Natural killer cell (primary cell): ENCODE measurements around the gene ANKRD17. TPM values are rescaled to one million over a fixed set of nuclear protein-coding genes. Genes with fewer than 3 reads are reported as not detected.
A peak's percentile ranks its signal among the peaks of the same experiment; 100 is the strongest.

Experiments
- ATAC-seq, 3 donors: fragments of 150-1000 bp in 2 of 3; fragments of 200-7000 bp in 1 of 3; cut with Tn5 transposase; 1 replicate in 1 of 3; 2 replicates in 2 of 3; pipeline ENCODE4 v1.10.0; 2021; ENCODE audit warnings: mild to moderate bottlenecking in 2 of 3, moderate library complexity in 2 of 3
- DNase-seq, 2 donors: peaks; one replicate each; pipeline versions ENCODE4 v3.0.0 to v3.0.0-alpha.2; 2013 to 2021; ENCODE audit warnings: mixed read lengths in 1 of 2
- H3K27ac ChIP-seq: one replicate; pipeline ENCODE4 v1.5.1; 2013; ENCODE audit warnings: mild to moderate bottlenecking, low read length
- H3K27me3 ChIP-seq: one replicate; pipeline ENCODE4 v1.6.1; 2013; ENCODE audit warnings: low read length; ENCODE audit not compliant: control insufficient read depth, insufficient read depth
- H3K36me3 ChIP-seq: one replicate; pipeline ENCODE4 v1.6.1; 2013; ENCODE audit warnings: low read length; ENCODE audit not compliant: control insufficient read depth, insufficient read depth
- H3K4me1 ChIP-seq: one replicate; pipeline ENCODE4 v1.6.1; 2013; ENCODE audit warnings: low read length; ENCODE audit not compliant: control insufficient read depth, insufficient read depth
- H3K4me3 ChIP-seq: one replicate; pipeline ENCODE4 v1.5.1; 2013; ENCODE audit warnings: low read length
- H3K9me3 ChIP-seq: one replicate; pipeline ENCODE4 v1.6.1; 2013; ENCODE audit warnings: low read length; ENCODE audit not compliant: control insufficient read depth, insufficient read depth
- H3K27ac Mint-ChIP-seq, 2 donors: one replicate each; pipeline ENCODE4 v1.8.0; 2022; ENCODE audit warnings: mild to moderate bottlenecking in 2 of 2, mixed read lengths in 2 of 2, moderate library complexity in 1 of 2
- H3K27me3 Mint-ChIP-seq, 2 donors: one replicate each; pipeline ENCODE4 v1.8.0; 2022; ENCODE audit warnings: low read depth in 2 of 2, mixed read lengths in 2 of 2
- H3K36me3 Mint-ChIP-seq: one replicate; pipeline ENCODE4 v1.8.0; 2022; ENCODE audit warnings: mixed read lengths
- H3K4me1 Mint-ChIP-seq, 2 donors: one replicate each; pipeline ENCODE4 v1.8.0; 2022; ENCODE audit warnings: mixed read lengths in 2 of 2
- H3K4me3 Mint-ChIP-seq: one replicate; pipeline ENCODE4 v1.8.0; 2022; ENCODE audit warnings: mild to moderate bottlenecking, moderate library complexity, mixed read lengths
- H3K9me3 Mint-ChIP-seq, 2 donors: one replicate each; pipeline ENCODE4 v1.8.0; 2022; ENCODE audit warnings: mixed read lengths in 2 of 2
- CTCF ChIP-seq: fragments of 200-600 bp; IDR thresholded peaks from one replicate; pipeline ENCODE4 v1.8.0; 2022; ENCODE audit warnings: antibody characterized with exemption
- WGBS: methylation state at CpG from one replicate; pipeline ENCODE4 v1.1.7; 2013; ENCODE audit warnings: missing lambda C conversion rate; ENCODE audit not compliant: insufficient coverage; 5-methylcytosine and 5-hydroxymethylcytosine counted together
- intact Hi-C: fragments of 100-400 bp; cut with micrococcal nuclease; formaldehyde crosslinking; loops from one replicate; pipeline ENCODE4 v1.14.2; 2022
- total RNA-seq, 4 donors: library from RNA; stranded (reverse); fragments of 120-200 nt in 1 of 4; gene quantifications; one replicate each; pipeline versions ENCODE4 v1.2.3 to v1.2.4, GENCODE V29; 2013 to 2022

Gene ANKRD17
- total RNA-seq, 3 donors from 2014 or later (not counting 1 experiment from before 2014, with no cell fraction given), result 51.8 to 70.2 (median 63.0) TPM

- H3K27me3 ChIP-seq, result no peaks in the 10 kb centered on the region
- H3K9me3 ChIP-seq, result no peaks in the 10 kb centered on the region
- WGBS, result 94% methylated on average over 3 of the region's 3 CpGs
- ATAC-seq (no peak), DNase-seq (no peak)
- H3K4me1 Mint-ChIP-seq, result peaks cover 5 to 6% of the 10 kb centered on the region in 2 donors
- H3K4me3 Mint-ChIP-seq, result no peak overlapping the region
- H3K36me3 Mint-ChIP-seq, result peaks cover 14% of the 10 kb centered on the region
- no peaks in the 10 kb centered on the region for H3K4me1 ChIP-seq
- no peak overlapping the region for H3K4me3 ChIP-seq
- no peaks in the 10 kb centered on the region for H3K27me3 Mint-ChIP-seq
- H3K27ac Mint-ChIP-seq, result peak overlapping the region in 1 of 2 donors; percentile 60
- peaks cover 68% of the 10 kb centered on the region for H3K36me3 ChIP-seq
- intact Hi-C loops, result no loop called here
- no peaks in the 10 kb centered on the region for H3K9me3 Mint-ChIP-seq
- no peak overlapping the region for H3K27ac ChIP-seq
- no peak for TF ChIP-seq CTCF
Measured at GRCh38 chr4:73139245-73139644, 119.4 kb downstream of the ANKRD17 start.

- Histone ChIP-seq H3K27ac (no peak overlapping the region), H3K27me3 (no peaks in the 10 kb centered on the region), H3K36me3 (peaks cover 70% of the 10 kb centered on the region), H3K9me3 (no peaks in the 10 kb centered on the region), H3K4me1 (no peaks in the 10 kb centered on the region), H3K4me3 (no peak overlapping the region)
- intact Hi-C loops, result no loop called here
- DNase-seq (no peak), ATAC-seq (no peak)
- no peak for TF ChIP-seq CTCF
- H3K27ac Mint-ChIP-seq, result peak overlapping the region in 1 of 2 donors; percentile 59
- H3K9me3 Mint-ChIP-seq, result no peaks in the 10 kb centered on the region
- 20% methylated on average over 1 of the region's 2 CpGs for WGBS
- peaks cover 5 to 6% of the 10 kb centered on the region in 2 donors for H3K4me1 Mint-ChIP-seq
- H3K27me3 Mint-ChIP-seq, result no peaks in the 10 kb centered on the region
- peaks cover 10% of the 10 kb centered on the region for H3K36me3 Mint-ChIP-seq
- no peak overlapping the region for H3K4me3 Mint-ChIP-seq
Measured at GRCh38 chr4:73137121-73137520, 121.5 kb downstream of the ANKRD17 start.

GRCh38 chr4:73133784-73134183 is 124.8 kb downstream of the ANKRD17 start:
- no peaks in the 10 kb centered on the region for H3K27me3 ChIP-seq
- ATAC-seq, result no peak
- H3K4me3 ChIP-seq, result no peak overlapping the region
- no peaks in the 10 kb centered on the region for H3K9me3 ChIP-seq
- peaks cover 6% of the 10 kb centered on the region for H3K36me3 Mint-ChIP-seq
- H3K27ac ChIP-seq, result no peak overlapping the region
- TF ChIP-seq CTCF, result no peak
- no CpG with 5 or more reads among the region's 1 CpG for WGBS
- no peak overlapping the region for H3K4me3 Mint-ChIP-seq
- no peaks in the 10 kb centered on the region for H3K27me3 Mint-ChIP-seq
- peaks cover 52% of the 10 kb centered on the region for H3K36me3 ChIP-seq
- no peaks in the 10 kb centered on the region for H3K9me3 Mint-ChIP-seq
- no peak overlapping the region for H3K27ac Mint-ChIP-seq
- H3K4me1 Mint-ChIP-seq, result peaks cover 5 to 6% of the 10 kb centered on the region in 2 donors
- no peak for DNase-seq
- intact Hi-C loops, result no loop called here
- no peaks in the 10 kb centered on the region for H3K4me1 ChIP-seq

GRCh38 chr4:73131281-73131680 is 127.3 kb downstream of the ANKRD17 start:
- no peaks in the 10 kb centered on the region for H3K27me3 ChIP-seq
- no CpG with 5 or more reads among the region's 1 CpG for WGBS
- no peaks in the 10 kb centered on the region for H3K9me3 ChIP-seq
- no peaks in the 10 kb centered on the region for H3K4me1 ChIP-seq
- Mint-ChIP-seq H3K9me3 (no peaks in the 10 kb centered on the region), H3K36me3 (no peaks in the 10 kb centered on the region), H3K4me1 (peaks cover 0 to 10% of the 10 kb centered on the region in 2 donors), H3K27ac (peak overlapping the region in 1 of 2 donors; percentile 3), H3K27me3 (no peaks in the 10 kb centered on the region), H3K4me3 (no peak overlapping the region)
- H3K4me3 ChIP-seq, result no peak overlapping the region
- TF ChIP-seq CTCF, result no peak
- no peak overlapping the region for H3K27ac ChIP-seq
- intact Hi-C loops, result no loop called here
- DNase-seq (no peak), ATAC-seq (no peak)
- H3K36me3 ChIP-seq, result peaks cover 46% of the 10 kb centered on the region
